ENCODE measurements around the gene LAMA3.

GRCh38 chr18:23798249-23798648, 109.0 kb downstream of the LAMA3 start:
- no peak for TF ChIP-seq ZNF274 (IDR thresholded peaks at IDR 0.05; ENCODE audit: low read depth, low read length)
- no peak for TF ChIP-seq YY1 (IDR thresholded peaks at IDR 0.05; ENCODE audit: insufficient read depth, insufficient read length)
- TF ChIP-seq SUZ12 (IDR thresholded peaks at IDR 0.05; ENCODE audit: extremely low read depth, insufficient read depth, insufficient read length) = no peak
